HG02588 (cell line): ENCODE measurements around the gene STXBP1.
"Not testable (repeated sequence)": the region's sequence is repeated elsewhere in the genome, so short reads cannot be mapped to it uniquely, and the experiment has no call there.

Source experiments
- ATAC-seq: cut with Tn5 transposase; IDR thresholded peaks from one replicate; pipeline ENCODE4 v1.9.1; 2021; ENCODE audit warnings: mild to moderate bottlenecking, moderate library complexity; ENCODE audit not compliant: unreplicated experiment

STXBP1 gene

GRCh38 chr9:127613583-127613954, 1.5 kb downstream of the STXBP1 start:
- no peak for ATAC-seq

GRCh38 chr9:127614961-127615360, 2.9 kb downstream of the STXBP1 start:
- no peak for ATAC-seq

GRCh38 chr9:127621339-127621970, 9.4 kb downstream of the STXBP1 start:
- ATAC-seq: not testable (repeated sequence)

- no peak for ATAC-seq
Observed at GRCh38 chr9:127626752-127627493, 14.8 kb downstream of the STXBP1 start.

- no peak for ATAC-seq
Observed at GRCh38 chr9:127627494-127627855, 15.4 kb downstream of the STXBP1 start.

GRCh38 chr9:127628758-127629467, 16.8 kb downstream of the STXBP1 start:
- ATAC-seq: no peak

- ATAC-seq: no peak
Observed at GRCh38 chr9:127629468-127630081, 17.5 kb downstream of the STXBP1 start.

GRCh38 chr9:127633216-127633862, 21.3 kb downstream of the STXBP1 start:
- ATAC-seq: no peak

- ATAC-seq: no peak
Observed at GRCh38 chr9:127634021-127634420, 21.9 kb downstream of the STXBP1 start.

GRCh38 chr9:127634698-127635097, 22.6 kb downstream of the STXBP1 start:
- no peak for ATAC-seq

- ATAC-seq: no peak
Observed at GRCh38 chr9:127635201-127635735, 23.2 kb downstream of the STXBP1 start.

GRCh38 chr9:127637322-127637847, 25.3 kb downstream of the STXBP1 start:
- ATAC-seq: no peak

- ATAC-seq: no peak
Observed at GRCh38 chr9:127640908-127641545, 28.9 kb downstream of the STXBP1 start.

GRCh38 chr9:127642082-127642740, 30.1 kb downstream of the STXBP1 start:
- no peak for ATAC-seq

GRCh38 chr9:127644146-127644827, 32.2 kb downstream of the STXBP1 start:
- no peak for ATAC-seq

GRCh38 chr9:127644943-127645342, 32.9 kb downstream of the STXBP1 start:
- ATAC-seq: no peak

- no peak for ATAC-seq
Observed at GRCh38 chr9:127647451-127647850, 35.4 kb downstream of the STXBP1 start.

GRCh38 chr9:127650518-127650917, 38.4 kb downstream of the STXBP1 start:
- no peak for ATAC-seq
